Skin of body (tissue), 2 donors: ENCODE results near the gene MPZL2. TPM values are rescaled to one million over a fixed set of nuclear protein-coding genes. Genes with fewer than 3 reads are reported as not detected.

Experiments
- DNase-seq: peaks from one replicate; lab custom pipeline; 2025; lab: John Stamatoyannopoulos, UW
- total RNA-seq: library from RNA; depleted of rRNA; stranded (reverse); fragments of >200 nt; gene quantifications from one replicate; pipeline ENCODE4 v1.2.3, GENCODE V29; 2014

The MPZL2 gene
- total RNA-seq, 1 donor from 2014 or later = 56.5 TPM

DNA sequence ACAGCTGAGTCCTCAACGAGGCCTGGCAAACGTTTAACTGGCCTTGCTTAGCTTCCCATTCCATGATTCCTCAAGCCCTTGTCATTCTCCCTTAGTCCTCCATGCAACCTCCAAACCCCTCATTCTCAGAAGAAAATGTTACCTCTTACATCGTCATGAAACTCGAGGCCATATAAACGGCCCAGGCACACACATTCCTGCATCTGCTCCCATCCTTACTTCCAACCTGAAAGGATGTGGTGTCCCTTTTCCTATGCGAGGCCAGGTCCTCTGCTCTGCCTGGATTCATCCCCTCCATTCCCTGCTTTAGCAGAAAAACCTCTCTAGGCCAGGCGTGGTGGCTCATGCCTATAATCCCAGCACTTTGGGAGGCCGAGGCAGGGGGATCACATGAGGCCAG is 20.9 kb downstream of the MPZL2 start:
- no peak for DNase-seq

DNA sequence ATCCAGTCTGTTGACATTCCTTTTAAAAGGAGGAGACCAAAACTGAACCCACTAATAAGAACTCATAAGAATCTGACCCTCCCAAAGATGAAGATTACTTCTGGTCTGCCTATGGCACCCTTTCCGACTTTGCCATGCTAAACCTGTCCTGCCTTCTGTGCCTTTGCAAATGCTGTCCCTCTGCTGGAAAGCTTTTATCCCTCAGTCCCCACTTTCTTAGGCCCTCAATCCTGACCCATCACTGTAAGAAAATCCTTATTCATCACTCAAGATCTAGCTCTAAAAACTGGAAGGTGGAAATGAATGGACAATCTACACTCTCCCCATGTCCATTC is 22.4 kb downstream of the MPZL2 start:
- no peak for DNase-seq

DNA sequence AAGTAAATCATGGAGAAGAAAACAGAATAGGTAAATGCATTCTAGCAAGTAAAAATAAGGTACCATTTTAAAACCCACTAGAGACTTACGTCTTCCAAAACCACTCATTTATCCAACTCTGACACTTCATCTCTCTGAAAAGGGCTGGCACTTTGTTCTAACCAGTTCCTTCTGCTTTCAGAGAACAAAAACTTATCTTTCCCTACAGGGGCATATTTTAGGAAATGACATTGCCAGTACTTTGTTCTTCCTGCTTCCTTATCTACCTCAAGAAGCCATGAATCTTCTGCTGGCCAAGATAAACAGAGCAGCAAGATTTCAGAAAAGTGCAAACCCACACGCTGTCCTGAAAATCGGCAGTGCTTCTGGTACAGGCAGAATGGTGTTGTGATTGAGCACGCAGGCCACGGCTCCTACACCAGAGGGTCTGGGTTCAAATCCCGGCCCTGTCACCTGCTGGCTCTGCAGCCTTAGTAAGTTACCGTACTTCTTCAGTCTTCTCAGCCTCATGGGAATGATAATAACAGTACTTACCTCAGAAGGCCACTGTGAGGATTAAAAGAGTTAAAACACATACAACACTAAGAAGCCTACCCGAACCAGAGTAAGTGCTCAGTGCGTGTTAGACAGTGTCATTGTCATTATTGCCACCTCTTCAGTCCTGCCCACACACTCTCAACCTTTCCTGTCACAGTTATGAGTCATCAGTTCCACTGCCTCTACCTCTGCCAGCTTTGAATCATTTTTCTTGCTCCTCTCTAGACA is 22.9 kb downstream of the MPZL2 start:
- no peak for DNase-seq

DNA sequence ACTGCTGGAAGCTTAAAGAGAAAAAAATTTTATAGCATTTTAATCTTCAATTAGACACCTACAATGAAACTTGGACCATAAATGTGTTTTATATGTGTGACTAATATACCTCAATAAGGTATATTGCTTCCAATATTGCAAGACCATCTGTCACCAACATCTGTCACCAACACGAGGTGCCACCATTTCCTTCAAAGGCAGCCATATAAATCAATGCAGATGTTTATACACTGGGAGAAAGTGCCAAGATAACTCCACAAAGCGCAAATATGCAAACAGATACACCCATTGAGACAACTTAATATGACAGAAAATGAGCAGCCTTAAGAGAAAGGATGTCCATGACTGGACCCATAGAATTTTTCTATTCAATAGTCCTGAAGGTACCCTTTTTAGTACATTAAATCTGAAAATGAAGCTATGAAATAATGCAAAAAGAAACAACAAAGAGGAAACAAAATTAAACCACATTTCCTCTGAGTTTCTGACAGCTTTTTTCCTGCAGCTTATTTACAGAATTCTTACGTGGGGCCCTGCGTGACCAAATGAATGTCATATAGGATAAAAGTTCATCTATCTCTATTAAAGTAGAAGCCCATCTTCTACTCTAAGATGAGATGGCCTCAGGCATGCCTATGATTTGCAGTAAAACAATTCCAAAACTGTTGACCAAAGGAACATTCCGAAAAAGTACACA is 24.4 kb downstream of the MPZL2 start:
- DNase-seq = no peak

DNA sequence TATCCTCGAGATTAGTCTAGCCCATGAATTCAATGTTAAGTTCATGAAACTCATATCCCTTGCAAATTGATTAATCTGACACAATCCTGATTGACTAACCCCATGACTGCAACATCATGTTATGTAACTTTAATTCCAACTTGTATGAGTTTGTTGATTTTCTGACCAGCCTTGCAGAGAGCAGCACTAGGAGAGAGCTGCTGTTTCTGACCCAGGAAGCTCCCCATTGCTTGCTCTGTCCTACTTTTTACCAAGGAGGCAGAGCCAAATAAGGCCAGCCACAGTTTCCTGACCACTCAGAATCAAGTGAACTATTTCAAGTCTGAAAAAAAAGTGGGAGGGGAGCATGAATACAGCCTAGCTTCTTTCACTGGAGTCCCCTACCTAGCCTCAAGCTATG is 25.2 kb downstream of the MPZL2 start:
- no peak for DNase-seq

DNA sequence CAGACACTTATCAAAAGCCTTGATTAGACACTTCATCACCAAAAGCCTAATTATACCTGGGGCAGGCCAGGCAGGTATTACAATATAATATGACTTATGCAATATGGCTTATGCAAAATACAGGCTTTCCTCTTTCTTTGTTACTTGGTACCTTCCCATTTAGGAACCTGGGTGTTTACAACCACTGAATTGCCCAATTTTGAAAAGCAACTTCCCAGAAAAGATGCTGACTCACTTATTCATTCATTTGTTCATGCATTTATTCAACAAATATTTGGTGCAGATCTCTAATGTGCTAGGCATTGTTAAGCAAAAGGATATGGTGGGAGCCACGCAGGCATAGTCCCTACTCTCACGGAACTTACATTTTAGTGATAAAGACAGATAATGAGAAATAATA is 25.7 kb downstream of the MPZL2 start:
- no peak for DNase-seq

DNA sequence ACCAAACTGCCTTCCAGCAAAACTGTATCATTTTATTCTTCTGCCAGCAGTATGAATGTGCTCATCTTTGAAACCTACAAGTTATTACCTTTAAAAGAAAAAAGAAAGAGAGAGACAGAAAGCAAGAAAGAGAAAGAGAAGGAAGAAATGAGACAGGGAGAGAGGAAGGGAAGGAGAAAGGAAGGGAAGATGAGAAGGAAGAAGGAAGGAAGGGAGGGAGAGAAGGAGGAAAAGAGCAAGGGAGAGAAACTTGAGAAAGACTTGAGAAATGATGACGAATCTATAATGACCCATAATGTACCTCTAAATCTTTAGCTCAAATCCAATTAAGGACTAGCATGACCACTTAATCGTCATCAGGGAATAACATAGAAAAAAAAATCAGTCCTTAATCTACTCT is 27.9 kb downstream of the MPZL2 start:
- DNase-seq = no peak

DNA sequence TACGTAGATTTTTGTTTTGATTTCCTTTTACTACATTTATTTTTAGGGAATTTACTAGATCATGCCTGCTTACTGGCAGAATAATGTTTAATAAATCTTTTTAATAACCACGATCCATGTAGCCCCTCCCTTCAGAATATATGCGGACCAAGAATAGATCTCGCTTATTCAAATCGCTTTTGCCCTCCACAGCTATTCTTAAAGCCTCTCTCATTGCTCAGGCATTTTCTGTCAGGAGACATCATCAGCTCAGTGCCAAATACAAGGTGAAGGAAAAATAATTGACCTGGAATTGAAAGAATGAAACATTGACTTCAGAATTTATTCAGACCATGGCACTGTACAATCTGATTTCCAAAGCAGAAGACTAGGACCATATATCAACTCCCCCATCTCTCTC is 29.3 kb downstream of the MPZL2 start:
- DNase-seq = no peak

DNA sequence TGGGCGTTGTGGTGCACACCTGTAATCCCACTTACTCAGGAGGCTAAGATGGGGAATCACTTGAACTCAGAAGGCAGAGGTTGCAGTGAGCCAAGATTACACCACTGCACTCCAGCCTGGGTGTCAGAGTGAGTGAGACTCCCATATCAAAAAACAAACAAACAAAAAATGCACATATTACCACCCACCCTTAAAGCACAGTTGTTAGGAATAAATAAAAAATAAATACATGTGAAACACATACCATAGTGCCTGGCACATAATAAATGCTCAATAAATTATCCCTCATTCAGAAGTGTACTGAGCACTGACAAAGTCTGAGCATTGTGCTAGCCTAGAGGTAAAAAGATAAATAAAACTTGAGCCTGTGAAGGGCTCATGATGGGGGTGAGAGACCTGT is 30.2 kb downstream of the MPZL2 start:
- no peak for DNase-seq

DNA sequence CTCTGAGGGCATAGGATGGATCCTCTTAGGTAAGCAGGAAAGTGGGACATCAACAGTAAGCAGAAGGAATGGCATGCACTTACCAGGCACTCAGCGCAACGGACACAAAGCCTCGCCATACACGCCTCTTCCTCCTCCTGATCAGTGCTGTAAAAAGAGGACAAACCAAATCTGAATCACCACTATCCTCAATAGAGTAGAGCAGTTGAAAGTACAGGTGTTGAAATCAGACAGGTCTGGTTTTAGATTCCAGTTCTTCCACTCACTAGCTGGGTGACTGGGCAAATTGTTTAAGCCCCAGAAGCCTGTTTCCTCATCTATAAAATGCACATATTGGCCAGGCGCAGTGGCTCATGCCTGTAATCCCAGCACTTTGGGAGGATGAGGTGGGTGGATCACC is 30.7 kb downstream of the MPZL2 start:
- DNase-seq = no peak

DNA sequence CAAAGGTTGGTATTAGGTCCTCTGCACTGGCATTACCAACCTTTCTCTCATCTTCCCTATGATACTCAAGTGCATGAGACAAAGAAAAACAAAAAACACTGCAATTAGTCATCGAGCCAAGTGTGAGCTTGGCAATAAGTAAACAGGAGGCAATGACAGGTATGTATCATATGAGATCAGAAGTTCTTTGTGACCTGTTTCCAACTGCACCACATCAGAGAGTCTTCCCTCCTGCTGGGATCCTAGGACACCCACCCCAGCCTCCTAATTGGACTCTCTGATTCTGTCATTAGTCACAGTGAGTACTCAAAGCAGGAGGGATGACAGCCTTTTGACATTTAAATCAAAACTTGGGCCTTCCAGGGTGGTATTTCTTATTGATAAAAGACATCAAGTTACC is 31.4 kb downstream of the MPZL2 start:
- DNase-seq = no peak

DNA sequence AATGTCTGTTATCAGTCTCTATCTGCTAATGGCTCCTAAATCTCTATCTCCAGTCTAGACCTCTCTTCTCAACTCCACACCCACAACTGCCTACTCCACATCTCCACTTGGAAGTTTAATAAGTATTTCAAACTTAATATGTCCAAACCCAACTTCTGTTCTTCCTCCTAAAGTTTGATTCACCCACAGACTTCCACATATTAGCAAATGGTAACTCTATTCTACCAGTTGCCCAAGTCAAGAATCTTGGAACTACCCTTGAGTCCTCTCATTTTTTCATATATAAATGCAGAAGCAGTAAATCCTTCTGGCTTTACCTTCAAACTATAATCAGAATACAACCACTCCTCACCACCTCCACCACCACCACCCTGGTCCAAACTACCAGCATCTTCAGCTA is 32.6 kb downstream of the MPZL2 start:
- no peak for DNase-seq

DNA sequence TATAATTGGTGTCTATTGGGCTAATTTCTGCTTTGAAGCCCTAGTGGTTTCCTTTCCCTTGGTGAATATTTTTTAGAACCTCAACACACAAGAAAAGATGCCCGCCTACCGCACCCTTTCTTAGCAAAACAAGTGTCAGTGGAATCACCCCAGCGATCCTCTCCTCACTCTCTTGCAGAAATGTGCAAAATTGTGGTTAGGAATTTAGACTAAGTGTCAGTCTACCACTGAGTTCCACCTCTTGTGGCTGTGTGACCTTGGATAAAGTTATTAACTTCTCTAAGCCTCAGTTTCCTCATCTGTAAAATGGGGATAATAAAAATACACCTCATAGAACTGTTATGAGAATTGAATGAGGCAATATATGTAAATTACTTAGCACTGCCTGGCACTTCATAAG is 34.0 kb downstream of the MPZL2 start:
- DNase-seq = no peak

DNA sequence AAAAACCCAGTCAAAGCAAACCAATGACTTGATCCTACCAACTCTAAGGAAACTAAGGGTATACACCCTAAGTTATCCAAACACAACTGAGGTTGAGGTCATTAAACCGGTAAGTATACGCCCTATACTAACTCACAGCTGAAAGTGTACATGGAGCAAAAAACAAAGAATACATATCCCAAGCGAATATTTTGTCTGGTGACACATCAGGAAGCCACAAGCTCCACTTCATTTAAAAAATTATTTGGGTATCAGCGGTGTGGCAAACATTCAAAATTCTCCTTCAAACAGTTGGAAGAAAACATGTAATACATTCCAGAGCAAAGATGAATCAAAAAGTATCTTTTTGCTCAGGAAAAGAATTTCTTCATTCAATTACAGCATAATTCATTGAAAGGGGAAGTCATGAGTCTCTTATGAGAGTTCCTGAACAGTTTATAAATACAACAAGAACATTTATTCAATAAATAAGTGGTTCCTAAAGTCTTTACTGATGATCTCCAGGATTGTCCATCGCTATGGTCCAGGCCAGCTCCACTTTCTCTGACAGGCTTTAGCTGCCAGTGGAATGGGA is 34.7 kb downstream of the MPZL2 start:
- no peak for DNase-seq

DNA sequence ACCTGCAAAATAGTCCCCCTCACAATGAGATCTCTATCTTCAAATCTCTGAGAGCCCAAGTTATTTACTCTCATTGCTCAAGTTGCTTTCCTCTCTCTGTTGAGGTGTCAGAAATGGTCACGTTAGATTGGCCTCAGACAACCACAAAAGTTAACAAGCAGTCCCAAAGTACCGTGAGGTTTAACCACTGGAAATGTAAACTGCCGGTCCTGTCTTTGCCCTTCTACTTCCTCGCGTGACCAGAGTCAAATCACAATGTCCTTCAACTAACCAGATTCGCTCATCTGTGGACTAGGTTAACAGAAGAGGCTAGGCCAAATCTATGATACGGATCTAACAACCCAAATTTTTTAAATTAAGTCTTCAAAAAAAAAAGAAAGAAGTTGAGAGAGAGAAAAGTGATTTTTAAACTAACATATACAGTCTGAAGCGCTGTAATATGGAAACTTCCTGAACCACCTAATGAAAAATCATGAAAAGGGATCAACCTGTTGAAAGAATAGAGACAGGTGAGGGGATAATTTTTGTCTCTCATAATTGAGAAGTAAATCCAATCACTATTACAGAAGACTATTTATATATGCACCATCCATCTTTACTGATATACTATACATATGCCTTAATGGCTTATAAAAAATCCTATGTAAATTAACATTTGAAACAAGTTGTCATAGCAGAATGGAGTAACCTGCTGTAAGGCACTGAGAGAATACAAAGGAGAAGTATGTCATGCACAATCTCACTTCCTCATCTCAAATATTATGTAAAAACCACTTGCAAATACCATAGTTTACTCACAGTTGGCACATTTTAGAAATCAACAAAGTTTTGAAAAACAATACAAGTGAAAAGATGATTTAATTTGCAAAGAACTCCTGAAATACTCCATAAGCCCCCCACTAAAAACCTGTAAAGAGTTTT is 36.0 kb downstream of the MPZL2 start:
- DNase-seq = no peak

DNA sequence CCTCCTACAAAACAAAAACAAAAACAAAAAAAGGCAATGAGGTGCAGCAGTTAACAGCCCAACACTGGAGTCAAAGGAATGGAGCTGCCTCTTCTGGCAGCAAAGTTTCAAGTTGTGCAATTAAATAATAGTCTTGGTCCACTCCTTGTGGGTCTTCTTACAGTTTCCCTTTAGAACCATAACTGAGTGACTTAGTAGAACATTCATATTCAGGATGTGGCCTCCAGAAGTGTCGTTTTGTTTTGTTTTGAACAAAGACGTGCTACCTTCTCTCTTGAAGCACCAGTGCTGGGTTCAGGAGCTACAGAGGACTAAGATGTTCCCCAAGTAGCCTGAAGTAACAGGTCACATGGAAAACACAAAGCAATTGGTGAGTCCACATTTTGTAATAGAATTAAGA is 37.3 kb downstream of the MPZL2 start:
- no peak for DNase-seq

DNA sequence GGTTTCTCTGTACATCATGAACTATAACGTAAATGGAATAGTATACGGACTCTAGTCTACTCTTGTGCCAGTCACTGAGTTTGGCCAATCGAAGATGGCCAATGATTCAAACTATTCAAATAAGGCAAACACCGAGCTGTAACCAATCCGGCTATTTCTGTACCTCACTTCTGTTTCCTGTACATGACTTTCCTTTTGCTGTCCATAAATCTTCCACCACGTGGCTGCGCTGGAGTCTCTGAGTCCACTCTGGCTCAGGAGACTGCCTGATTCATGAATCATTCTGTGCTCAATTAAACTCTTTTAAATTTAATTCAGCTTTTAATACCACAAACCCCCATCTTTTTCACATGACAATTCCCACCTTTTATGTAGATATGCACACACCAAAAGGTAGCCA is 37.8 kb downstream of the MPZL2 start:
- no peak for DNase-seq

DNA sequence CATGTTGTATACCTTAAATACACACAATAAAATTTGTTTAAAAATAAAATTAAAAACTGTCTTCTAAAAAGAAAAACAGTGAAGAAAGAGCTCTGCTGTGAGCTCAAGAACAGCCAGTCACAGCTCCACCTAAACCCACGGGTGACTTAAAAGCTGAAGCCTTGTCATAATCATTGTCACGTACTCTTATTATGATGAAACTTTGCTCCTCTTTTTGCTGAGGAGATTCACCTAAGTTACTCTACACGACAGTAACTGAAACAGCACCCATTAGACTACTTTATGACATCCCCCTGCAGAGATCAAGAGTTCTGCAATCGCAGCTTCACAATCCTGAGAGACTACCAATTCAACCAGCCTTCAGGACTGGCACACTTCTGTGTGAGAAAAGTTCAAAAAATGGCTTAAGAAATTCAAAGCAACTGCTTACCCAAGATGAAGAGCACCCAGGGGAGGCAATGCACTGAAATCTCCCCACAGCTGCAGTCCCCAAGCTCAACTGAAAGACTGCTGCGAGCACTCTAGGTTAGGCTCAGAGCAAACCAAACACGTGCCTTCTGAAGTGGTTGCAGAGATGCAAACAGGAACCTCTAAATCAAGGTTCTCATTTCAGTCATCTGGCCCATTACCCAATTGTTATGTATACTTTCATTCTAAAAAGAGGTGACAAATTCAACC is 39.4 kb downstream of the MPZL2 start, which contains the start of gene JAML:
Gene JAML (minus strand): TSS at position 501 of the 678 bp plus-strand sequence. CDS start 10,145 bp downstream, outside the sequence.
- no peak for DNase-seq

DNA sequence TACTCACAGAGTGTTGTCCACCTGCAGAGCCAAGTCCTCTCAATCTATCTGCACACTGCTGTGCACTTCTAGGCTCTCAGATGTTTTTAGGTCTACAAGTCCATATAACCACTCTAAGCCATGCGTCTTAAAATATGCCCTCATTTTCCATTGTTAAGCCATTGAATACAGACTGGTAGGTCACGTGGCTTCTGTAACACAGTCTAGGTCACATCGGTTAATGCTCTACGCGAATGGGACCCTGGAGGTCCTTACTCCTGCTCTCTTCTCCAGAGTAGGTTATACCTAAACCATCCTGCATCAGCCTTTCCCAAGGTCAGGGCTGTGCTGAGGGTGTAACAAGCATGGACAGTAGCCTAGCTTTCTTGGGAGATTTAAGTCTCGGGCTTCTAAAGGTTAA is 40.1 kb downstream of the MPZL2 start:
- no peak for DNase-seq

DNA sequence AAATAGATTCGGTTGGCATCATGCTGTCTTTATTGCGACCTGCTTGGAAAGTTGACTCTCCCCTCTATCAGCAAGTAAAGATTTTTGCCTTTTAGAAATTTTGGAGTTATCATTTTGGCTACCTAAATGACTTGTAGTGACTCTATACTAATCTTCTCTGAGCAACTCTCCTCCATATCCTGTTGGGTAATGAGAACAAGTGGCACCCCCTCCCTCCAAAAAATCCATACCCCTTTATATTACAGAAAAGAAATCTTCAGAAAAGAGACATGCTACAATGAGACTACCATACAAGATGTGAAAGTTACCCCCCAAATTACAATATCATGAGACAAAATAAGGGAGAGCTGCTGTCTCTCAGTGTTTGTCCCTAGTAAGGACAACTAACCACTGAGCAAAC is 40.5 kb downstream of the MPZL2 start:
- DNase-seq = no peak

DNA sequence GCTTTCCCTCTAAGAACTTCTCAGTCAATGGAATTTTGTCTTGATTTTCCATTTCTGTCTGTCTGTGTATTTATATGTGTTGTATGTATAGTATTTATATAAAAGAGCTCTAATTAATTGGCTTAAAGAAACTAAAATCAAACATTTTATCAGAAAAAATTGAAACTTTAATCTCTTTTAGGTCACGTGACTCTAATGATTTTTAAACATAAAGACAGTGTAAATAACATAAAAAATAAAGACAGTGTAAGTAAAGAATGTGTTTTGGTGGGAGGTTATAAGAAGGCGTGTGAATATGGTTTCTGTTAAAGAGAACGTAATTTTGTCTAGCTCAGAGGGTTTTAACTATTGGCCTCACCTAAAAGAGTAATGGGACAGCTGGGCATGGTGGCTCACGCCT is 41.7 kb downstream of the MPZL2 start:
- DNase-seq = no peak
